GM12864 (cell line): ENCODE results near the gene MON2.

ENCODE experiments used
- DNase-seq: peaks from one replicate; pipeline ENCODE4 v3.0.0-alpha.2; 2011; ENCODE audit warnings: low read depth
- H3K4me3 ChIP-seq: 2 replicates; pipeline ENCODE4 v1.5.1; 2011; ENCODE audit warnings: mild to moderate bottlenecking, low read depth, low read length, control low read depth
- TF ChIP-seq, protein P1 (sequence below): IDR thresholded peaks from 2 replicates; pipeline ENCODE4 v1.5.1; 2011; ENCODE audit warnings: low read depth, mild to moderate bottlenecking, moderate library complexity, low read length, control low read depth, inconsistent platforms; ENCODE audit errors: missing control alignments

MON2 gene

DNA sequence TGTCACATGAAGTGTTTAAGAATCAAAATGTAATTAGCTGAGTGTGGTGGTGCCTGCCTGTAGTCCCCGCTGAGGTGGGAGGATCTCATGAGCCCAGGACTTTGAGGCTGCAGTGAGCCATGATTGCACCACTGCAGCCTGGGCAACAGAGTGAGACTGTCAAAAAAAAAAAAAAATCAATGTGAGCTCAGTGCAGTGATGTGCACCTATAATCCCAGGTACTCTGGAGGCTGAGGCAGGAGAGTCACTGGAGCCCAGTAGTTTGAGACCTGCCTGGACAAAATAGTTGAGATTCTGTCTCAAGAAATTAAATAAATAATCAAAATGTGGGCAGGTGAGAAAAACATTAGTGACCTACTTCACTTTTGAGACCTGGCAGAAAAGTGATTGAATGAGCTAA is 140.0 kb downstream of the MON2 start:
- no peak overlapping the region for H3K4me3 ChIP-seq
- TF ChIP-seq, protein P1, sequence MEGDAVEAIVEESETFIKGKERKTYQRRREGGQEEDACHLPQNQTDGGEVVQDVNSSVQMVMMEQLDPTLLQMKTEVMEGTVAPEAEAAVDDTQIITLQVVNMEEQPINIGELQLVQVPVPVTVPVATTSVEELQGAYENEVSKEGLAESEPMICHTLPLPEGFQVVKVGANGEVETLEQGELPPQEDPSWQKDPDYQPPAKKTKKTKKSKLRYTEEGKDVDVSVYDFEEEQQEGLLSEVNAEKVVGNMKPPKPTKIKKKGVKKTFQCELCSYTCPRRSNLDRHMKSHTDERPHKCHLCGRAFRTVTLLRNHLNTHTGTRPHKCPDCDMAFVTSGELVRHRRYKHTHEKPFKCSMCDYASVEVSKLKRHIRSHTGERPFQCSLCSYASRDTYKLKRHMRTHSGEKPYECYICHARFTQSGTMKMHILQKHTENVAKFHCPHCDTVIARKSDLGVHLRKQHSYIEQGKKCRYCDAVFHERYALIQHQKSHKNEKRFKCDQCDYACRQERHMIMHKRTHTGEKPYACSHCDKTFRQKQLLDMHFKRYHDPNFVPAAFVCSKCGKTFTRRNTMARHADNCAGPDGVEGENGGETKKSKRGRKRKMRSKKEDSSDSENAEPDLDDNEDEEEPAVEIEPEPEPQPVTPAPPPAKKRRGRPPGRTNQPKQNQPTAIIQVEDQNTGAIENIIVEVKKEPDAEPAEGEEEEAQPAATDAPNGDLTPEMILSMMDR, result no peak
- DNase-seq, result no peak

DNA sequence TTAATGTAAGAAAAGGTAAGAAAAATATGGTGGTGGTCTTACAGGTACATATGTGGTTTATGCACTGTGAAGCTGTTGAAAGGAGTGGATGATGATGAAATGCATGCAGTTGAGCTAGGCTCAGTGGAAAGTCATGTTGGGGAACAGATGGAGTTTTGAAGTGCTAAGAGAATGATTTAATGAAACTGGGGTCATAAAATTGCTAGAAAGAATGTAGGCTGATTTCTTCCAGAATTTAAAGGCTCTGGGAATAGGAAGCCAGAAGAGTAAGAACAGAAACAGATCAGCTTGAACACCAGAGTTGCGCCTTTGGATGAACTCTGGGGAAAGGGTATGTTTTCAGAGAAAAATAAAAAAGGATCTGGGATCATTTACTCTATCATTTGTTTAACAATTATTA is 146.5 kb downstream of the MON2 start:
- TF ChIP-seq, protein P1, result no peak
- no peak for DNase-seq
- no peak overlapping the region for H3K4me3 ChIP-seq

GRCh38 chr12:62618319-62618718 is 151.7 kb downstream of the MON2 start:
- TF ChIP-seq, protein P1, result no peak
- no peak for DNase-seq
- no peak overlapping the region for H3K4me3 ChIP-seq

GRCh38 chr12:62618930-62619329 is 152.3 kb downstream of the MON2 start:
- no peak overlapping the region for H3K4me3 ChIP-seq
- TF ChIP-seq, protein P1, result no peak
- DNase-seq, result no peak

DNA sequence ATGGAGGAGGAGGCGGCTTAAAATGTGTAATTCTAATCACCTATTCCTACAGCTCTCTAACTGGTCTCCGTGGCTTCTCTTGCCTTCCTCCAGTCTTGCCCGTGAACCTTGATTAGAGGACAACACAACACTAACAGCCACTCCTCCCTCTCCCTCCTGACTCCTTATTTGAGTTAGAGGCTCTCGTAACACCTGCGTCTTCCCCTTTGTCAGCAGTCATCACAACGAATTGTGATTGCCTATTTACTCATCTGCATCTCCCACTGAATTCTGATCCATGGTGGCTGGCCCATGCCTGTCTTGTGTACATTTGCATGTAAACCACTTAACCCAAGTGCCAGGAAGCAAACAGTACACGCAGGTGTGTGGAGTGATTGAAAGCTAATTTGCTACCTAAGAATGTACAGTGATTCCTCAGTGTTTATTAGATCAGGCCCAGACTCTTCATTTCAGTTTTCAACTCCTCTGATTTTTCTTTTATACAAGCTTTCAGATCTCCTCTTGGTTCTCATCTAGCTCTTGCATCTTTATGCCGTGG is 154.5 kb downstream of the MON2 start:
- no peak for DNase-seq
- TF ChIP-seq, protein P1, result no peak
- no peak overlapping the region for H3K4me3 ChIP-seq

DNA sequence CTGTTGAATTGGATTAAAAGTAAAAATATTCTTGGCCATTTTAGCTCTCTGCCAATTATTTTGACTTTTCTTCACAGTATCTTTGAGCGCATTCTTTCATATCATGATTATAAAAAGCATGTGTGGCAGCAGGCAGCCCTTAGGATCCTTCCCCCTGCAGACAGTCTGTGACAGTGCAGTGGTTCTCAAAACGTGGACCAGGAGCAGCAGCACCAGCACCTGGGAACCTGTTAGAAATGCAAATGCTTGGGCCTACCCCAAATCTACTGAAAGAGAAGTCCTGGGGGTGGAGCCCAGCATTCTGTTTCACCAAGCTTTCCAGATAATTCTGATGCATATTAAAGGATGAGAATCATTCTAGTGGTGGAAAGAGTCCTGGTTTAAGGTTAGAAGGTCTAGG is 155.6 kb downstream of the MON2 start:
- no peak for DNase-seq
- H3K4me3 ChIP-seq, result no peak overlapping the region
- TF ChIP-seq, protein P1, result no peak

DNA sequence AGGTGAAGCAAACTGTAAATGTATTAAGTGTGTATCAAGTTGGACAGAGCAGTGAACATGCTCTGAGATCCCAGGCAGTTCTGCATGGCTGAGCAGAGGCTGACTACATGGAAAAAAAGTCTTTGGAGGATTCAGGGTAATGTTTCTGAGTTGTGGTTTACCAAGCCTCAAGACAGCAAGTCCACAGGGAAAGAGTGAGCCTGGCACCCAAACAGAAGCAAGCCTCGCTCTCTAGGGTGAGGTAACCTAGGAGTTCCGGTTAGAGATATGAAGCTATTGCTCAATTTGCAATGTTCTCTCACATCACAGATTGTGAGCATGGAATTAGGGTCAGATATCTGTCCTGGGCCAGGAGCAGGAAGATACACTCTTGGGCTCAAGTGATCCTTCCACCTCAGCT is 158.6 kb downstream of the MON2 start:
- no peak for DNase-seq
- TF ChIP-seq, protein P1, result no peak
- no peak overlapping the region for H3K4me3 ChIP-seq
